ENCODE measurements around the gene SMOC2. TPM values are rescaled to one million over a fixed set of nuclear protein-coding genes. Genes with fewer than 3 reads are reported as not detected.

The SMOC2 gene
- total and polyA plus RNA-seq, 2 donors (not counting 1 experiment from before 2014, with no cell fraction given), result 0.37 TPM; not detected in 1

DNA sequence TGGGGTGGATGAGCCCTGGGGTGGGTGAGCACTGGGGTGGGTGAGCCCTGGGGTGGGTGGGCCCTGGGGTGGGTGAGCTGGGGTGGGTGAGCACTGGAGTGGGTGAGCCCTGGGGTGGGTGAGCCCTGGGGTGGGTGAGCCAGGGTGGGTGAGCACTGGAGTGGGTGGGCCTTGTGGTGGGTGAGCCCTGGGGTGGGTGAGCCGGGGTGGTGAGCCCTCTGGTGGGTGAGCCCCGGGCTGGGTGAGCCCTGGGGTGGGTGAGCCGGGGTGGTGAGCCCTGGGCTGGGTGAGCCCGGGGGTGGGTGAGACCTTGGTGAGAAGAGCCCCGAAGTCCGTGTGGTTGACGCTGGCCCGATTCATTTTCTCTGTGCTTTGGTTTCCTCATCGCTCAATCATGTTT is 18.6 kb downstream of the SMOC2 start:
- ChIA-PET CTCF (no interaction called here), POLR2A (no interaction called here)
- H3K4me2 ChIP-seq (replicated peaks; ENCODE audit: low read depth, low read length, poor library complexity, severe bottlenecking), result no peak overlapping the region
- no peak for TF ChIP-seq EZH2 (IDR thresholded peaks at IDR 0.05; ENCODE audit: borderline replicate concordance, insufficient read depth, low read depth, low read length, poor library complexity, severe bottlenecking)
- TF ChIP-seq, protein P1, sequence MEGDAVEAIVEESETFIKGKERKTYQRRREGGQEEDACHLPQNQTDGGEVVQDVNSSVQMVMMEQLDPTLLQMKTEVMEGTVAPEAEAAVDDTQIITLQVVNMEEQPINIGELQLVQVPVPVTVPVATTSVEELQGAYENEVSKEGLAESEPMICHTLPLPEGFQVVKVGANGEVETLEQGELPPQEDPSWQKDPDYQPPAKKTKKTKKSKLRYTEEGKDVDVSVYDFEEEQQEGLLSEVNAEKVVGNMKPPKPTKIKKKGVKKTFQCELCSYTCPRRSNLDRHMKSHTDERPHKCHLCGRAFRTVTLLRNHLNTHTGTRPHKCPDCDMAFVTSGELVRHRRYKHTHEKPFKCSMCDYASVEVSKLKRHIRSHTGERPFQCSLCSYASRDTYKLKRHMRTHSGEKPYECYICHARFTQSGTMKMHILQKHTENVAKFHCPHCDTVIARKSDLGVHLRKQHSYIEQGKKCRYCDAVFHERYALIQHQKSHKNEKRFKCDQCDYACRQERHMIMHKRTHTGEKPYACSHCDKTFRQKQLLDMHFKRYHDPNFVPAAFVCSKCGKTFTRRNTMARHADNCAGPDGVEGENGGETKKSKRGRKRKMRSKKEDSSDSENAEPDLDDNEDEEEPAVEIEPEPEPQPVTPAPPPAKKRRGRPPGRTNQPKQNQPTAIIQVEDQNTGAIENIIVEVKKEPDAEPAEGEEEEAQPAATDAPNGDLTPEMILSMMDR (IDR thresholded peaks at IDR 0.05), result no peak
- Mint-ChIP-seq H3K9me3 (ENCODE audit: insufficient read depth) (no peaks in the 10 kb centered on the region), H3K27me3 (peaks cover 4% of the 10 kb centered on the region), H3K4me1 (no peaks in the 10 kb centered on the region), H3K27ac (no peak overlapping the region), H3K4me3 (no peak overlapping the region)
- H3K4me1 ChIP-seq (ENCODE audit: control insufficient read depth in 2 of 2, insufficient read depth in 2 of 2, low read length in 2 of 2), result no peaks in the 10 kb centered on the region
- ATAC-seq (ENCODE audit: low read depth) (no peak), DNase-seq (no peak)
- no peaks in the 10 kb centered on the region for H3K79me2 ChIP-seq (ENCODE audit: control insufficient read depth, insufficient read depth, low read length)
- H3K9ac ChIP-seq (ENCODE audit: low read length), result no peak overlapping the region
- H3K27ac ChIP-seq (ENCODE audit: low read length in 2 of 2), result no peak overlapping the region
- H3K27me3 ChIP-seq (replicated peaks in 1 of 4; ENCODE audit: control extremely low read depth in 1 of 4, control insufficient read depth in 3 of 4, insufficient read depth in 4 of 4, low read length in 3 of 4), result no peaks in the 10 kb centered on the region
- no peaks in the 10 kb centered on the region for H3K36me3 ChIP-seq (replicated peaks in 1 of 2; ENCODE audit: control extremely low read depth in 1 of 2, control insufficient read depth in 1 of 2, extremely low read depth in 1 of 2, insufficient read depth in 2 of 2, low read length in 1 of 2)
- intact Hi-C loops (cut with micrococcal nuclease), result no loop called here
- H3K9me3 ChIP-seq (ENCODE audit: control extremely low read depth in 1 of 3, control insufficient read depth in 2 of 3, insufficient read depth in 1 of 3, low read length in 2 of 3), result peaks cover 0 to 9% (median 0%) of the 10 kb centered on the region in 3 donors
- no peak overlapping the region for H2AFZ ChIP-seq (ENCODE audit: insufficient read depth, low read depth, low read length, poor library complexity, severe bottlenecking)
- 85% methylated on average over 7 of the region's 9 CpGs for WGBS (ENCODE audit: insufficient coverage)
- H3K4me3 ChIP-seq (ENCODE audit: control extremely low read depth in 1 of 5, extremely low read depth in 1 of 5, insufficient read depth in 1 of 5, low read depth in 2 of 5, low read length in 4 of 5), result no peak overlapping the region
- H4K20me1 ChIP-seq (ENCODE audit: control insufficient read depth, insufficient read depth, low read length, poor library complexity, severe bottlenecking), result no peaks in the 10 kb centered on the region

DNA sequence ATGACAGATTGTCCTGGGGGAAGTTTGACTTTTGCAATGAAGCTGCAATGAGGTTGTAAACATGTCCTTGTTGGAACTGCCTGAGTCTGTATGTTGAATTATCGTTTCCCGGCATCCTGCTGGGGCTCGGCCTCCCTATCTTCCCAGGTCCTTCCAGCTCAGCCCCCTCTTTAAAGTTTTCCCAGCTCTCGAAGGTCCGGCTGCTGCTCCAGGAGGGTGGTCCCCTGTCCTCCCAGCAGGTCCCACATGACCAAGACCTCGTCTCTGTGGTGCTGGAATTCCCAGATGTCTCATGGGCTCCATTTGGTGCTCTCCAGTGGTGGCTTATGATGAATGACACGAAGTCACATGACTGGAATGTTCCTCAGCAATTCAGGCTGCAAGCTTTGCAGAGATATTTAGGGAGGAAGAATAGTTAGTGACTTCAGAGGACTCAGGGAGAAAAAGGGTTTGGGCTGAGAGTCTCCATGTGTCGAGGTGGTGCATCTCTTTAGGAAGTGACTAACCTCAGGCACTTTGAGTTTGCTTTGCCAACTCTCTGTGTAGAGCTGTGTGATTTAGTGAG is 21.4 kb downstream of the SMOC2 start:
- no peak overlapping the region for H3K27ac ChIP-seq (ENCODE audit: low read length in 2 of 2)
- Mint-ChIP-seq H3K27me3 (peaks cover 4% of the 10 kb centered on the region), H3K27ac (no peak overlapping the region), H3K4me1 (no peaks in the 10 kb centered on the region), H3K4me3 (no peak overlapping the region), H3K9me3 (ENCODE audit: insufficient read depth) (no peaks in the 10 kb centered on the region)
- no peak overlapping the region for H3K4me3 ChIP-seq (ENCODE audit: control extremely low read depth in 1 of 5, extremely low read depth in 1 of 5, insufficient read depth in 1 of 5, low read depth in 2 of 5, low read length in 4 of 5)
- no peaks in the 10 kb centered on the region for H3K36me3 ChIP-seq (replicated peaks in 1 of 2; ENCODE audit: control extremely low read depth in 1 of 2, control insufficient read depth in 1 of 2, extremely low read depth in 1 of 2, insufficient read depth in 2 of 2, low read length in 1 of 2)
- POLR2A ChIA-PET, result no interaction called here
- intact Hi-C loops (cut with micrococcal nuclease), result no loop called here
- H3K9ac ChIP-seq (ENCODE audit: low read length), result no peak overlapping the region
- CTCF ChIA-PET, result no interaction called here
- H3K79me2 ChIP-seq (ENCODE audit: control insufficient read depth, insufficient read depth, low read length), result no peaks in the 10 kb centered on the region
- ATAC-seq (ENCODE audit: low read depth) (no peak), DNase-seq (no peak)
- no peaks in the 10 kb centered on the region for H4K20me1 ChIP-seq (ENCODE audit: control insufficient read depth, insufficient read depth, low read length, poor library complexity, severe bottlenecking)
- TF ChIP-seq, protein P1 (IDR thresholded peaks at IDR 0.05), result no peak
- no peak for TF ChIP-seq EZH2 (IDR thresholded peaks at IDR 0.05; ENCODE audit: borderline replicate concordance, insufficient read depth, low read depth, low read length, poor library complexity, severe bottlenecking)
- 67% methylated on average over 8 of the region's 8 CpGs for WGBS (ENCODE audit: insufficient coverage)
- peaks cover 0 to 10% (median 0%) of the 10 kb centered on the region in 3 donors for H3K9me3 ChIP-seq (ENCODE audit: control extremely low read depth in 1 of 3, control insufficient read depth in 2 of 3, insufficient read depth in 1 of 3, low read length in 2 of 3)
- H3K27me3 ChIP-seq (replicated peaks in 1 of 4; ENCODE audit: control extremely low read depth in 1 of 4, control insufficient read depth in 3 of 4, insufficient read depth in 4 of 4, low read length in 3 of 4), result no peaks in the 10 kb centered on the region
- H3K4me2 ChIP-seq (replicated peaks; ENCODE audit: low read depth, low read length, poor library complexity, severe bottlenecking), result no peak overlapping the region
- H2AFZ ChIP-seq (ENCODE audit: insufficient read depth, low read depth, low read length, poor library complexity, severe bottlenecking), result no peak overlapping the region
- no peaks in the 10 kb centered on the region for H3K4me1 ChIP-seq (ENCODE audit: control insufficient read depth in 2 of 2, insufficient read depth in 2 of 2, low read length in 2 of 2)

Data from B cell (primary cell).